HT1080 (cell line): ENCODE results near the gene ARHGAP22. TPM values are rescaled to one million over a fixed set of nuclear protein-coding genes. Genes with fewer than 3 reads are reported as not detected.
A peak's percentile ranks its signal among the peaks of the same experiment; 100 is the strongest.

ENCODE experiments used
- DNase-seq: peaks from one replicate; pipeline ENCODE4 v3.0.0-alpha.2; 2015; ENCODE audit warnings: low read depth
- small RNA-seq: library from RNA; depleted of rRNA; stranded (forward); fragments of <200 nt; gene quantifications from one replicate; pipeline ENCODE3, GENCODE V24; 2014
- total RNA-seq: library from RNA; depleted of rRNA; stranded (reverse); fragments of >200 nt; shearing (Covaris generic); gene quantifications from 2 replicates; pipeline ENCODE4 v1.2.3, GENCODE V29; 2014; rRNA removed

Gene ARHGAP22
- total RNA-seq, 1 experiment from 2014 or later, result 70.8 TPM

- DNase-seq, result peak; percentile 37
Measured at GRCh38 chr10:48400129-48400849, 204.6 kb downstream of the ARHGAP22 start.

DNA sequence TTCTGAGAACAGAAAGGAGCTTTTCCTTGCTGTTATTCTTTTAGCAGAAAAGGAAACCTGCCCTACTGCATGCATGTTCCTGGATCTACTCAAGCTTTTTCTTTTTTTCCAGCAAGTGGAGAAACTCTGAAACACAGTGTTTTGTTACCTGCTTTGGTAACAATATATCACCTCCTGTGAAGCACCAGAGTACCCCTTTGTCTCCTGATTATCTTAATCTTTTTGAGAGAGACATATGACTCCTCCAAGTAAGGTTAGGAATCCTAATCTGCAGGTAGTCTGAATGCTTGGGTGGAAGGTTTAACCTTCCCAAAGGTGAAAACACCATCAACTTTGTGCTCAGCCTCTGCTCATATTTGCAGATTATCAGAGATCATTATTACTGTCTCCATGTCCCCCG lies 205.3 kb downstream of the ARHGAP22 start:
- no peak for DNase-seq

GRCh38 chr10:48399056-48399541 lies 205.8 kb downstream of the ARHGAP22 start:
- no peak for DNase-seq

- no peak for DNase-seq
Measured at GRCh38 chr10:48398261-48398660, 206.6 kb downstream of the ARHGAP22 start.

Small RNA genes lying within 50 kb of the gene (small RNA-seq; reads per million reads assigned to genes)
- not detected for gene AC016397.1

Other genes starting within 250 kb of the ARHGAP22 start
- gene WDFY4, start 79.8 kb upstream of the ARHGAP22 start, total RNA-seq, result 0.67 and 0.69 TPM in 2 replicates